ENCODE data around the gene CEACAM16. TPM values are rescaled to one million over a fixed set of nuclear protein-coding genes. Genes with fewer than 3 reads are reported as not detected.
A peak's percentile ranks its signal among the peaks of the same experiment; 100 is the strongest.

Gene CEACAM16
- polyA plus RNA-seq, 1 donor (not counting 4 experiments of a cell fraction or from before 2014, with no cell fraction given): not detected

DNA sequence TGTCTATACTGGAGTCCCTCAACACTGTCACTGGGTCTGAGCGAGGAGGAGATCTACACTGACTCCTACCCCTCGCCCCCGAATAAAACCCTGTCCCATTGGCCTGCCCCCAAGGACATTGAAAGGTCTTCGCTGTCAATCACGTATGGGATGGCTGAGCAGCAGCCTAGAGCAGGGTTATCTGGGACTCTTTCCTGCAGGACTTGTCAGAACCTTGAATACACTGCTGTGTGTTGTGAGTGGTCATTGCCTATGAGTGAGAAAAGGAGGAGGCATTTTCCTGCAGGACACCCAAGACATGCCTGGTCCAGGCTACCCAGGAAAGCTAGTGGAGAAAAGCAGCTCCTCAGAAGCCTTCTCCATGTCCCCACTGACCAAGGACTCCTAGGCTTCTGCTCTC, 45.6 kb upstream of the CEACAM16 start:
- FAIRE-seq: no peak
- dilution Hi-C loops (cut with MboI; ENCODE audit: extremely low pct_ligation_motif_present, low sequenced_read_pairs): no loop called here

DNA sequence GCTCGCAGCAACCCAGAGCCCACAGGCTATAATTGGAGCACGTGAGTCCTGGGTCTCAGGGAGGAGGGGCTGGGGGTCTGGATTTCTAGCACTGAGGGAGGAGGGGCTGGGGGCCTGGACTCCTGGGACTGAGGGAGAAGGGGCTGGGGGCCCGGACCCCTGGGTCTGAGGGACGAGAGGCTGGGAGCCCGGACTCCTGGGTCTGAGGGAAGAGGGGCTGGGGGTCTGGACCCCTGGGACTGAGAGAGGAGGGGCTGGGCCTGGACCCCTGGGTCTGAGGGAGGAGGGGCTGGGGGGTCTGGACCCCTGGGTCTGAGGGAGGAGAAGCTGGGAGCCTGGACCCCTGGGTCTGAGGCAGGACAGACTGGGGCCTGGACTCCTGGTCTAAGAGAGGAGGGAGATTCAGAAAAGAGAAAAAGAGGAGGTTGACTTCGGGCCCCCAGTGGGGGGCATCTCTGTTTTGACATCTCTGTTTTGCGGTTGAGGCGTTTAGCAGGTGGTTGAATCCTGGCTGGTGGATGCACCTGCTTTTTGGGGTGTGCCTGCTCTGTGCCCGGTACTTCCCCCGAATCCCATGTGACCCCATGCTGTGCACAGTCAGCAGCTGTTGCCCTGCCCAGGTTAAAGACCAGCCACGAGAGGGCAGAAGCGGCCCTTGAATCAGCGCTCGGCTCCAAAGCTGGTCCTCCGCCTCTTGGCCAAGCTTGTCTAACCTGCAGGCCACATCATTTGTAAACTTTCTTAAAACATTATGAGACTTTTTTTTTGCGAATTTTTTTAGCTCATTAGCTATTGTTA, 44.8 kb upstream of the CEACAM16 start:
- no peak overlapping the region for H3K27ac ChIP-seq (ENCODE audit: control insufficient read depth, insufficient read depth, low read length)
- H3K9me3 ChIP-seq (ENCODE audit: control insufficient read depth, low read depth, low read length): no peaks in the 10 kb centered on the region
- no peak overlapping the region for H3K9ac ChIP-seq (ENCODE audit: control insufficient read depth, extremely low read depth, insufficient read depth, low read length)
- DNase-seq (ENCODE audit: low read depth, low spot score) (no peak), FAIRE-seq (peak; percentile 65)
- no peaks in the 10 kb centered on the region for H3K9me1 ChIP-seq (ENCODE audit: control insufficient read depth, extremely low read depth, insufficient read depth, low read length)
- no peak overlapping the region for H2AFZ ChIP-seq (ENCODE audit: control insufficient read depth, low read length)
- H3K27me3 ChIP-seq (ENCODE audit: control insufficient read depth, extremely low read depth, insufficient read depth, low read length): no peaks in the 10 kb centered on the region
- peaks cover 44 to 66% of the 10 kb centered on the region in 2 experiments for H3K36me3 ChIP-seq (ENCODE audit: control insufficient read depth in 2 of 2, extremely low read depth in 1 of 2, insufficient read depth in 2 of 2, low read length in 2 of 2)
- H4K20me1 ChIP-seq (ENCODE audit: control insufficient read depth, extremely low read depth, insufficient read depth, low read length): peaks cover 7% of the 10 kb centered on the region
- peaks cover 11% of the 10 kb centered on the region for H3K79me2 ChIP-seq (ENCODE audit: control insufficient read depth, insufficient read depth, low read length)
- H3K4me2 ChIP-seq (ENCODE audit: control insufficient read depth, extremely low read depth, insufficient read depth, low read depth, low read length): no peak overlapping the region
- TF ChIP-seq, protein P1, sequence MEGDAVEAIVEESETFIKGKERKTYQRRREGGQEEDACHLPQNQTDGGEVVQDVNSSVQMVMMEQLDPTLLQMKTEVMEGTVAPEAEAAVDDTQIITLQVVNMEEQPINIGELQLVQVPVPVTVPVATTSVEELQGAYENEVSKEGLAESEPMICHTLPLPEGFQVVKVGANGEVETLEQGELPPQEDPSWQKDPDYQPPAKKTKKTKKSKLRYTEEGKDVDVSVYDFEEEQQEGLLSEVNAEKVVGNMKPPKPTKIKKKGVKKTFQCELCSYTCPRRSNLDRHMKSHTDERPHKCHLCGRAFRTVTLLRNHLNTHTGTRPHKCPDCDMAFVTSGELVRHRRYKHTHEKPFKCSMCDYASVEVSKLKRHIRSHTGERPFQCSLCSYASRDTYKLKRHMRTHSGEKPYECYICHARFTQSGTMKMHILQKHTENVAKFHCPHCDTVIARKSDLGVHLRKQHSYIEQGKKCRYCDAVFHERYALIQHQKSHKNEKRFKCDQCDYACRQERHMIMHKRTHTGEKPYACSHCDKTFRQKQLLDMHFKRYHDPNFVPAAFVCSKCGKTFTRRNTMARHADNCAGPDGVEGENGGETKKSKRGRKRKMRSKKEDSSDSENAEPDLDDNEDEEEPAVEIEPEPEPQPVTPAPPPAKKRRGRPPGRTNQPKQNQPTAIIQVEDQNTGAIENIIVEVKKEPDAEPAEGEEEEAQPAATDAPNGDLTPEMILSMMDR (optimal IDR thresholded peaks at IDR 0.05 in 1 of 3, IDR thresholded peaks at IDR 0.05 in 1 of 3, conservative IDR thresholded peaks at IDR 0.05 in 1 of 3; ENCODE audit: extremely low read depth in 1 of 3, insufficient read depth in 2 of 3, low read length in 3 of 3): peak; percentile 65 to 84 (median 75)
- no peak for TF ChIP-seq EZH2 (IDR thresholded peaks at IDR 0.05; ENCODE audit: low read length)
- dilution Hi-C loops (cut with MboI; ENCODE audit: extremely low pct_ligation_motif_present, low sequenced_read_pairs): no loop called here
- H3K4me1 ChIP-seq (ENCODE audit: control insufficient read depth, extremely low read depth, insufficient read depth, low read length): no peaks in the 10 kb centered on the region
- no peak overlapping the region for H3K4me3 ChIP-seq (ENCODE audit: control insufficient read depth in 2 of 3, extremely low read depth in 1 of 3, insufficient read depth in 2 of 3, low read depth in 1 of 3, low read length in 3 of 3)

More for the DNA sequence above, 45.6 kb upstream of the CEACAM16 start:
- Histone ChIP-seq H3K4me3 (ENCODE audit: control insufficient read depth in 2 of 3, extremely low read depth in 1 of 3, insufficient read depth in 2 of 3, low read depth in 1 of 3, low read length in 3 of 3) (no peak overlapping the region), H3K9ac (ENCODE audit: control insufficient read depth, extremely low read depth, insufficient read depth, low read length) (no peak overlapping the region), H2AFZ (ENCODE audit: control insufficient read depth, low read length) (no peak overlapping the region), H3K4me1 (ENCODE audit: control insufficient read depth, extremely low read depth, insufficient read depth, low read length) (peaks cover 2% of the 10 kb centered on the region), H3K27ac (ENCODE audit: control insufficient read depth, insufficient read depth, low read length) (no peak overlapping the region), H3K36me3 (ENCODE audit: control insufficient read depth in 2 of 2, extremely low read depth in 1 of 2, insufficient read depth in 2 of 2, low read length in 2 of 2) (peaks cover 43 to 69% of the 10 kb centered on the region in 2 experiments), H3K79me2 (ENCODE audit: control insufficient read depth, insufficient read depth, low read length) (peaks cover 18% of the 10 kb centered on the region), H3K27me3 (ENCODE audit: control insufficient read depth, extremely low read depth, insufficient read depth, low read length) (no peaks in the 10 kb centered on the region), H4K20me1 (ENCODE audit: control insufficient read depth, extremely low read depth, insufficient read depth, low read length) (peaks cover 8% of the 10 kb centered on the region), H3K4me2 (ENCODE audit: control insufficient read depth, extremely low read depth, insufficient read depth, low read depth, low read length) (no peak overlapping the region), H3K9me1 (ENCODE audit: control insufficient read depth, extremely low read depth, insufficient read depth, low read length) (peaks cover 3% of the 10 kb centered on the region), H3K9me3 (ENCODE audit: control insufficient read depth, low read depth, low read length) (no peaks in the 10 kb centered on the region)
- no peak for DNase-seq (ENCODE audit: low read depth, low spot score)
- TF ChIP-seq EZH2 (IDR thresholded peaks at IDR 0.05; ENCODE audit: low read length): no peak
- TF ChIP-seq, protein P1 (optimal IDR thresholded peaks at IDR 0.05 in 1 of 3, IDR thresholded peaks at IDR 0.05 in 1 of 3, conservative IDR thresholded peaks at IDR 0.05 in 1 of 3; ENCODE audit: extremely low read depth in 1 of 3, insufficient read depth in 2 of 3, low read length in 3 of 3): no peak
